ENCODE results near the gene TP53BP2. TPM values are rescaled to one million over a fixed set of nuclear protein-coding genes. Genes with fewer than 3 reads are reported as not detected.

The TP53BP2 gene
- total RNA-seq, 2 experiments from 2014 or later, result 37.8 to 38.7 TPM

GRCh38 chr1:223733898-223734852 is 111.6 kb downstream of the TP53BP2 start:
- POLR2A ChIA-PET, result no interaction called here
- CTCF ChIA-PET, result no interaction called here

- POLR2A ChIA-PET, result no interaction called here
- CTCF ChIA-PET, result no interaction called here
Observed at GRCh38 chr1:223732993-223733798, 112.6 kb downstream of the TP53BP2 start.

GRCh38 chr1:223731133-223731770 is 114.5 kb downstream of the TP53BP2 start:
- ChIA-PET CTCF (interaction anchor here (0.8 to 1.6 kb wide), 2 partner anchors 18 to 20 kb away, joined by 4 to 6 read pairs; no protein-coding TSS in a partner anchor), POLR2A (no interaction called here)

- CTCF ChIA-PET, result interaction anchor here (0.8 to 1.6 kb wide), 2 partner anchors 19 kb away, joined by 4 to 6 read pairs; no protein-coding TSS in a partner anchor
- POLR2A ChIA-PET, result no interaction called here
Observed at GRCh38 chr1:223730479-223731132, 115.1 kb downstream of the TP53BP2 start.

- ChIA-PET POLR2A (no interaction called here), CTCF (interaction anchor here (1.6 kb wide), 1 partner anchor 18 kb away, joined by 4 read pairs; no protein-coding TSS in a partner anchor)
Observed at GRCh38 chr1:223729906-223730305, 115.8 kb downstream of the TP53BP2 start.

Other genes starting within 250 kb of the TP53BP2 start
- not detected for gene CAPN8, start 180.2 kb downstream of the TP53BP2 start, total RNA-seq
- 10 to 100 TPM; 59.6 to 60.2 TPM for gene CAPN2, start 133.4 kb downstream of the TP53BP2 start, total RNA-seq